ENCODE measurements around the gene FBXO41.

GRCh38 chr2:73232403-73233153, 51.7 kb downstream of the FBXO41 start:
- TF ChIP-seq POLR2AphosphoS5 (IDR thresholded peaks at IDR 0.05) = no peak
- TF ChIP-seq POLR2A (IDR thresholded peaks at IDR 0.05) = no peak
- TF ChIP-seq, protein P1, sequence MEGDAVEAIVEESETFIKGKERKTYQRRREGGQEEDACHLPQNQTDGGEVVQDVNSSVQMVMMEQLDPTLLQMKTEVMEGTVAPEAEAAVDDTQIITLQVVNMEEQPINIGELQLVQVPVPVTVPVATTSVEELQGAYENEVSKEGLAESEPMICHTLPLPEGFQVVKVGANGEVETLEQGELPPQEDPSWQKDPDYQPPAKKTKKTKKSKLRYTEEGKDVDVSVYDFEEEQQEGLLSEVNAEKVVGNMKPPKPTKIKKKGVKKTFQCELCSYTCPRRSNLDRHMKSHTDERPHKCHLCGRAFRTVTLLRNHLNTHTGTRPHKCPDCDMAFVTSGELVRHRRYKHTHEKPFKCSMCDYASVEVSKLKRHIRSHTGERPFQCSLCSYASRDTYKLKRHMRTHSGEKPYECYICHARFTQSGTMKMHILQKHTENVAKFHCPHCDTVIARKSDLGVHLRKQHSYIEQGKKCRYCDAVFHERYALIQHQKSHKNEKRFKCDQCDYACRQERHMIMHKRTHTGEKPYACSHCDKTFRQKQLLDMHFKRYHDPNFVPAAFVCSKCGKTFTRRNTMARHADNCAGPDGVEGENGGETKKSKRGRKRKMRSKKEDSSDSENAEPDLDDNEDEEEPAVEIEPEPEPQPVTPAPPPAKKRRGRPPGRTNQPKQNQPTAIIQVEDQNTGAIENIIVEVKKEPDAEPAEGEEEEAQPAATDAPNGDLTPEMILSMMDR (IDR thresholded peaks at IDR 0.05) = no peak
